Spleen (tissue), 7 donors: ENCODE data around the gene PPP2R3A.

ENCODE experiments used
- POLR2A ChIP-seq, 3 donors: fragments of 450-650 bp; IDR thresholded peaks; one replicate each; pipeline ENCODE4 v1.5.1; 2017; ENCODE audit warnings: antibody characterized with exemption in 3 of 3, mild to moderate bottlenecking in 1 of 3
- POLR2AphosphoS5 ChIP-seq, 3 donors: sonication (generic); formaldehyde crosslinking; IDR thresholded peaks; one replicate each; pipeline ENCODE4 v1.5.1; 2017; ENCODE audit warnings: antibody characterized with exemption in 3 of 3
- TF ChIP-seq, protein P1 (sequence below), 11 experiments: fragments of 200-600 bp in 7 of 11; fragments of 450-650 bp in 4 of 11; sonication (generic) in 4 of 11; IDR thresholded peaks in 8 of 11; conservative IDR thresholded peaks in 3 of 11; 1 replicate in 7 of 11; 2 replicates in 4 of 11; pipeline versions ENCODE4 v1.4.0 to v1.8.0; 2016 to 2021; ENCODE audit warnings: antibody characterized with exemption in 11 of 11, inconsistent platforms in 4 of 11, mild to moderate bottlenecking in 1 of 11
- donor health status: DM: no; HTN: no; CAD: no; lungs with moderate emphysema.
- donor health status: DM: no; HTN: no; CAD: no.
- donor health status: DM: no; HTN: no; CAD: no.

DNA sequence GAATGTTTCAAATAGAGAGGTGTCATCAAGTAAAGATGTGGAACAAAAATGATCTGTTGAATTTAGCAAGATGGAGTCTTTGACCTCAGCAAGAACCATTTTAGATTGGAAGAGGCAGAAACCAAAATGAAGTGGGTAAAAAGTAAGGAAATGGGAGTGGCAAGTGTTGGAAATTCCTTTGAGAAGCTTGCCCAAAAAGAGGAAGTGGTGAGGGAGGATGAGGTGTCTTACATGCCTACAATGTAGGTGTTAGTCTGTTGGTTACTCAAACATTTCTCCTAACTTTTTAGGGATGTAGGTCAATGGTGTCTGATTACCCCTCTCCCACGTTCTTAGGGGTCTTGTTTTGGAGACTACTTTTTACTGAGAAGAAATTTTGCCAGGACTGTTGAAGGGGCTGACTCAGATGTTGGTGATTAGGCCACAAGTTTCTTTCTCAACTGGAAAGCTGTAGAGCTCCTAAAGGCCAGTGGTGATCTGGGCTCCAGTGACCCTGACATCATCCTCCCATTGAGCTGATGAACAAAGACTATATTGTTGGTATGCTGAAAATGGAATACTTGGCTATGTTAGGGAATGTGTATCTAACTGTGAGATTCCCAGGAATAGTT is 5.1 kb downstream of the PPP2R3A start:
- TF ChIP-seq, protein P1, sequence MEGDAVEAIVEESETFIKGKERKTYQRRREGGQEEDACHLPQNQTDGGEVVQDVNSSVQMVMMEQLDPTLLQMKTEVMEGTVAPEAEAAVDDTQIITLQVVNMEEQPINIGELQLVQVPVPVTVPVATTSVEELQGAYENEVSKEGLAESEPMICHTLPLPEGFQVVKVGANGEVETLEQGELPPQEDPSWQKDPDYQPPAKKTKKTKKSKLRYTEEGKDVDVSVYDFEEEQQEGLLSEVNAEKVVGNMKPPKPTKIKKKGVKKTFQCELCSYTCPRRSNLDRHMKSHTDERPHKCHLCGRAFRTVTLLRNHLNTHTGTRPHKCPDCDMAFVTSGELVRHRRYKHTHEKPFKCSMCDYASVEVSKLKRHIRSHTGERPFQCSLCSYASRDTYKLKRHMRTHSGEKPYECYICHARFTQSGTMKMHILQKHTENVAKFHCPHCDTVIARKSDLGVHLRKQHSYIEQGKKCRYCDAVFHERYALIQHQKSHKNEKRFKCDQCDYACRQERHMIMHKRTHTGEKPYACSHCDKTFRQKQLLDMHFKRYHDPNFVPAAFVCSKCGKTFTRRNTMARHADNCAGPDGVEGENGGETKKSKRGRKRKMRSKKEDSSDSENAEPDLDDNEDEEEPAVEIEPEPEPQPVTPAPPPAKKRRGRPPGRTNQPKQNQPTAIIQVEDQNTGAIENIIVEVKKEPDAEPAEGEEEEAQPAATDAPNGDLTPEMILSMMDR (IDR thresholded peaks at IDR 0.05 in 8 of 11, conservative IDR thresholded peaks at IDR 0.05 in 3 of 11), result no peak
- TF ChIP-seq POLR2A (IDR thresholded peaks at IDR 0.05) (no peak), POLR2AphosphoS5 (IDR thresholded peaks at IDR 0.05) (no peak)
